Measurements from ENCODE around the gene PSD4. TPM values are rescaled to one million over a fixed set of nuclear protein-coding genes. Genes with fewer than 3 reads are reported as not detected.

The PSD4 gene
- total RNA-seq, 1 experiment from 2014 or later = 9.6 TPM

DNA sequence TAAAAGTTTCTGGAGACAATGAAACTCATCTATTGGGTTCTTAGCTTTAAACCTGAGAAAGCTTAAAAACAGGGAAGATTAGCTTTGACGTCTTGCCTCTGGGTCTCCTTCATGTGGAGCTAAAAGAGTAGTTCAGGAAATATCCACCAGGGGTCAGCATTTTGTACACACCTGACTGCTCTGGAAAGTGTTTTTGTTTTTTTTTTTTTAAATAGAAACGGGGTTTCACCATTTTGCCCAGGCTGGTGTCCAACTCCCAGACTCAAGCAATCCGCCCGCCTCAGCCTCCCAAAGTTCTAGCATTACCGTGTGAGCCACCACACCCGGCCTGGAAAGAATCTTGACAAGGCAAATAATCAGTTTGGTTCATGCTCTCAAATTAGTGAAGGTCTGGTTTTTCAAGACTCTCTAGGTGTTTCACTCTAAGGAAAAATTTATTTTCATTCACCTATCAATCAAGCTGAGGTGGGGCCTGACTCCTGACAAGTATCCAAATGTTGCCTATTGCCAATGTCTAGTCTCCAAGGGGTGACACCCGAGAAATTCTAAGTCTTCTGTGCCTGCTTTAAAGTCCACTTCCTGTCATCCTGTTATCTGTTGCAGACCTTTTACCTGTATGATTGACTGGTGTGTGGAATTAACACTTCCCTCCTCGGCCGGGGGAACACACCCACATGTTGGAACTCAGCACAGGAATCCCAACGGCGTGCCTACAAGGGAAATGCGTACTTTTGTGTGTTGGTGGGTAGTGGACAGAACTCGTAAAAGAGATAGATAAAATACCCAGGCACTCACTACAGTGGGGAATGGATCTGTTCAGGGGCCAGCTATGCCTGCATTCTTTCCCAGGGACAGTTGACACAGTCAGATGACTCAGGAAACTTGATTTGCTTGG, 35.1 kb upstream of the PSD4 start:
- peak; percentile 85 for DNase-seq (ENCODE audit: unreplicated experiment)
- no TSS peak for BruUV-seq (replicated peaks)
- H3K9me3 Mint-ChIP-seq (ENCODE audit: unreplicated experiment) = no peaks in the 10 kb centered on the region
- H3K4me3 Mint-ChIP-seq (ENCODE audit: unreplicated experiment) = no peak overlapping the region
- peaks cover 6% of the 10 kb centered on the region for H3K4me1 Mint-ChIP-seq (ENCODE audit: insufficient read depth, unreplicated experiment)
- ChIA-PET CTCF (interaction anchor here (0.6 to 10.3 kb wide), 58 partner anchors 9 to 883 kb away, joined by 3 to 198 read pairs (median 7); partner anchors contain the start of gene IL1RN), POLR2A (interaction anchor here (0.5 to 3.9 kb wide), 5 partner anchors 53 to 302 kb away, joined by 3 to 29 read pairs (median 10); partner anchors contain the start of gene IL1B)
- no peaks in the 10 kb centered on the region for H3K27me3 Mint-ChIP-seq (ENCODE audit: insufficient read depth, unreplicated experiment)
- intact Hi-C loops (cut with micrococcal nuclease) = loop anchor here (1.0 to 2.0 kb wide), 6 partner anchors 20 to 252 kb away; no protein-coding TSS in a partner anchor
- H3K27ac Mint-ChIP-seq (ENCODE audit: low read depth, unreplicated experiment) = no peak overlapping the region
- H3K36me3 Mint-ChIP-seq (ENCODE audit: insufficient read depth, unreplicated experiment) = no peaks in the 10 kb centered on the region
- TF ChIP-seq, protein P1, sequence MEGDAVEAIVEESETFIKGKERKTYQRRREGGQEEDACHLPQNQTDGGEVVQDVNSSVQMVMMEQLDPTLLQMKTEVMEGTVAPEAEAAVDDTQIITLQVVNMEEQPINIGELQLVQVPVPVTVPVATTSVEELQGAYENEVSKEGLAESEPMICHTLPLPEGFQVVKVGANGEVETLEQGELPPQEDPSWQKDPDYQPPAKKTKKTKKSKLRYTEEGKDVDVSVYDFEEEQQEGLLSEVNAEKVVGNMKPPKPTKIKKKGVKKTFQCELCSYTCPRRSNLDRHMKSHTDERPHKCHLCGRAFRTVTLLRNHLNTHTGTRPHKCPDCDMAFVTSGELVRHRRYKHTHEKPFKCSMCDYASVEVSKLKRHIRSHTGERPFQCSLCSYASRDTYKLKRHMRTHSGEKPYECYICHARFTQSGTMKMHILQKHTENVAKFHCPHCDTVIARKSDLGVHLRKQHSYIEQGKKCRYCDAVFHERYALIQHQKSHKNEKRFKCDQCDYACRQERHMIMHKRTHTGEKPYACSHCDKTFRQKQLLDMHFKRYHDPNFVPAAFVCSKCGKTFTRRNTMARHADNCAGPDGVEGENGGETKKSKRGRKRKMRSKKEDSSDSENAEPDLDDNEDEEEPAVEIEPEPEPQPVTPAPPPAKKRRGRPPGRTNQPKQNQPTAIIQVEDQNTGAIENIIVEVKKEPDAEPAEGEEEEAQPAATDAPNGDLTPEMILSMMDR (IDR thresholded peaks at IDR 0.05; ENCODE audit: unreplicated experiment) = peak; percentile 74

DNA sequence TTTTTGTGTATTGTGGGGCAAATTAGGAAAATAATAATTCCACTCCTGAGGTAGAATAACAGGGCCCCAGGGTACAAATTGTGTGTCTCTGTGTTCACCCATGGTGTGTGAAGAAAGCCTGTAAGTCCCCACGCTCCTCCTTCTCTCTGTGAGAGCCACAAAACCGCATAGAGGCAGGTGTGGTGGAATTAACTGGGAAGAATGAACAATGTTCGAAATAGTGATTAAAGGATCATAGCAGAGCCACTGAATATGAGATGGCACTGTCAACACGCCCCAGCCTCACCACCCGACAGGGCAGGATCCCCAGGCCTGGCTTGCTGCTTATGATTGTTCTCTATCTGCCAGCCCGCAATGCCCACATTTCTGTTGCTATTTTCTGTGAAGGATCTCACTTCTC, 32.3 kb upstream of the PSD4 start:
- Mint-ChIP-seq H3K4me3 (ENCODE audit: unreplicated experiment) (no peak overlapping the region), H3K27me3 (ENCODE audit: insufficient read depth, unreplicated experiment) (no peaks in the 10 kb centered on the region), H3K9me3 (ENCODE audit: unreplicated experiment) (no peaks in the 10 kb centered on the region), H3K36me3 (ENCODE audit: insufficient read depth, unreplicated experiment) (no peaks in the 10 kb centered on the region), H3K4me1 (ENCODE audit: insufficient read depth, unreplicated experiment) (peaks cover 6% of the 10 kb centered on the region), H3K27ac (ENCODE audit: low read depth, unreplicated experiment) (no peak overlapping the region)
- no peak for DNase-seq (ENCODE audit: unreplicated experiment)
- BruUV-seq (replicated peaks) = no TSS peak
- CTCF ChIA-PET = interaction anchor here (0.6 to 10.3 kb wide), 10 partner anchors 8 to 1948 kb away, joined by 3 to 179 read pairs (median 4); no protein-coding TSS in a partner anchor
- intact Hi-C loops (cut with micrococcal nuclease) = no loop called here
- POLR2A ChIA-PET = interaction anchor here (0.6 to 1.2 kb wide), 3 partner anchors 17 to 137 kb away, joined by 3 read pairs; no protein-coding TSS in a partner anchor
- TF ChIP-seq, protein P1 (IDR thresholded peaks at IDR 0.05; ENCODE audit: unreplicated experiment) = no peak

DNA sequence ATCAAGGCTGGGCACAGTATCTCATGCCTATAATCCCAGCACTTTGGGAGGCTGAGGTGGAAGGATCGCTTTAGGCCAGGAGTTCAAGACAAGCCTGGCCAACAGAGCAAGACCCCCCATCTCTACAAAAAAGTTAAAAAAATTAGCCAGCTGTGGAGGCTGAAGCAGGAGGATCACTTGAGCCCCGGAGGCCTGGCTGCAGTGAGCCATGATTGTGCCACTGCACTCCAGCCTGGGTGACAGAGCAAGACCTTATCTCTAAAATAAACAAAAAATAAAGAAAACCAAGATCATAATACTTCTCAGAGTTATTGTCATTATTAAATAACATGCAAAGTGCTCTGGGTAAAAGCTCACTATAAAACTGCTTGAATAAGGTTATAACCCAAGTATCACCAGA, 31.5 kb upstream of the PSD4 start:
- DNase-seq (ENCODE audit: unreplicated experiment) = no peak
- no TSS peak for BruUV-seq (replicated peaks)

More for the DNA sequence above, 31.5 kb upstream of the PSD4 start:
- intact Hi-C loops (cut with micrococcal nuclease) = no loop called here
- H3K4me1 Mint-ChIP-seq (ENCODE audit: insufficient read depth, unreplicated experiment) = no peaks in the 10 kb centered on the region
- ChIA-PET CTCF (interaction anchor here (0.8 to 10.3 kb wide), 7 partner anchors 9 to 247 kb away, joined by 3 to 179 read pairs (median 3); no protein-coding TSS in a partner anchor), POLR2A (interaction anchor here (0.6 to 1.3 kb wide), 3 partner anchors 16 to 144 kb away, joined by 3 to 4 read pairs (median 3); no protein-coding TSS in a partner anchor)
- H3K9me3 Mint-ChIP-seq (ENCODE audit: unreplicated experiment) = no peaks in the 10 kb centered on the region
- no peak overlapping the region for H3K4me3 Mint-ChIP-seq (ENCODE audit: unreplicated experiment)
- H3K27me3 Mint-ChIP-seq (ENCODE audit: insufficient read depth, unreplicated experiment) = no peaks in the 10 kb centered on the region
- TF ChIP-seq, protein P1 (IDR thresholded peaks at IDR 0.05; ENCODE audit: unreplicated experiment) = no peak
- no peak overlapping the region for H3K27ac Mint-ChIP-seq (ENCODE audit: low read depth, unreplicated experiment)
- H3K36me3 Mint-ChIP-seq (ENCODE audit: insufficient read depth, unreplicated experiment) = no peaks in the 10 kb centered on the region
